HG03159 (cell line): ENCODE results near the gene DNAJA3.

ENCODE experiments used
- ATAC-seq: cut with Tn5 transposase; IDR thresholded peaks from one replicate; pipeline ENCODE4 v1.9.1; 2021; ENCODE audit warnings: mild to moderate bottlenecking, moderate library complexity; ENCODE audit not compliant: unreplicated experiment

DNAJA3 gene

GRCh38 chr16:4404967-4405696 lies 20.5 kb upstream of the DNAJA3 start:
- no peak for ATAC-seq

GRCh38 chr16:4407543-4408322 lies 17.9 kb upstream of the DNAJA3 start:
- no peak for ATAC-seq

- ATAC-seq: no peak
Measured at GRCh38 chr16:4408323-4408690, 17.4 kb upstream of the DNAJA3 start.

GRCh38 chr16:4409081-4409932 lies 16.4 kb upstream of the DNAJA3 start:
- ATAC-seq: no peak

- ATAC-seq: no peak
Measured at GRCh38 chr16:4410335-4411075, 15.2 kb upstream of the DNAJA3 start.

- ATAC-seq: no peak
Measured at GRCh38 chr16:4411684-4412083, 14.0 kb upstream of the DNAJA3 start.

- no peak for ATAC-seq
Measured at GRCh38 chr16:4412159-4412558, 13.5 kb upstream of the DNAJA3 start.

GRCh38 chr16:4412854-4413253 lies 12.8 kb upstream of the DNAJA3 start:
- no peak for ATAC-seq

- peak; percentile 65 for ATAC-seq
Measured at GRCh38 chr16:4414187-4414917, 11.3 kb upstream of the DNAJA3 start.

GRCh38 chr16:4415538-4416199 lies 10.0 kb upstream of the DNAJA3 start:
- no peak for ATAC-seq

GRCh38 chr16:4416200-4417032 lies 9.3 kb upstream of the DNAJA3 start, which contains the start of gene CORO7:
CORO7 (minus strand) TSS chr16:4416596; CDS start chr16:4416518, 78 bp downstream.
- peak; percentile 54 for ATAC-seq

GRCh38 chr16:4419402-4419959 lies 6.2 kb upstream of the DNAJA3 start:
- no peak for ATAC-seq

- ATAC-seq: no peak
Measured at GRCh38 chr16:4420505-4421105, 5.1 kb upstream of the DNAJA3 start.

- peak; percentile 37 for ATAC-seq
Measured at GRCh38 chr16:4426021-4426684, 485 bp downstream of the DNAJA3 start.

- no peak for ATAC-seq
Measured at GRCh38 chr16:4426722-4427372, 1.2 kb downstream of the DNAJA3 start.

GRCh38 chr16:4428500-4428899 lies 2.8 kb downstream of the DNAJA3 start:
- no peak for ATAC-seq

GRCh38 chr16:4431023-4431422 lies 5.4 kb downstream of the DNAJA3 start:
- no peak for ATAC-seq
